Activated CD8-positive, alpha-beta memory T cell treated with anti-CD3 and anti-CD28 coated beads, Interleukin-2, amount 50 U/mL, for 4 hours (primary cell): ENCODE data around the gene PTGDS.

Source experiments
- DNase-seq: peaks from one replicate; pipeline ENCODE4 v3.0.0-alpha.2; 2020

The PTGDS gene

GRCh38 chr9:136946228-136947027 lies 30.9 kb upstream of the PTGDS start:
- DNase-seq: no peak

- no peak for DNase-seq
These were observed 30.0 kb upstream of the PTGDS start for GRCh38 chr9:136947028-136947891.

- no peak for DNase-seq
These were observed 29.3 kb upstream of the PTGDS start for GRCh38 chr9:136947955-136948510.

- DNase-seq: no peak
These were observed 28.0 kb upstream of the PTGDS start for GRCh38 chr9:136949239-136949816.

- DNase-seq: peak; percentile 97
These were observed 27.3 kb upstream of the PTGDS start for GRCh38 chr9:136949817-136950655.

- DNase-seq: no peak
These were observed 26.5 kb upstream of the PTGDS start for GRCh38 chr9:136950656-136951276.

GRCh38 chr9:136951541-136952320 lies 25.6 kb upstream of the PTGDS start, which contains the start of gene LCN12:
Gene LCN12 (plus strand): TSS chr9:136952273. CDS start chr9:136952328, 55 bp downstream.
- no peak for DNase-seq

GRCh38 chr9:136952321-136952850 lies 24.9 kb upstream of the PTGDS start:
- no peak for DNase-seq

GRCh38 chr9:136952876-136953770 lies 24.2 kb upstream of the PTGDS start:
- no peak for DNase-seq

GRCh38 chr9:136953771-136954269 lies 23.5 kb upstream of the PTGDS start:
- DNase-seq: no peak

GRCh38 chr9:136954270-136955083 lies 22.8 kb upstream of the PTGDS start:
- DNase-seq: no peak

GRCh38 chr9:136955202-136955942 lies 21.9 kb upstream of the PTGDS start:
- no peak for DNase-seq

GRCh38 chr9:136955943-136956335 lies 21.4 kb upstream of the PTGDS start:
- DNase-seq: no peak

GRCh38 chr9:136956604-136957003 lies 20.7 kb upstream of the PTGDS start:
- no peak for DNase-seq

GRCh38 chr9:136957461-136957860 lies 19.8 kb upstream of the PTGDS start:
- no peak for DNase-seq

- no peak for DNase-seq
These were observed 19.4 kb upstream of the PTGDS start for GRCh38 chr9:136957901-136958300.

GRCh38 chr9:136958473-136958872 lies 18.8 kb upstream of the PTGDS start:
- no peak for DNase-seq
